HG02943 (cell line): ENCODE measurements around the gene RELB.

Source experiments
- ATAC-seq: cut with Tn5 transposase; IDR thresholded peaks from one replicate; pipeline ENCODE4 v1.9.1; 2021; ENCODE audit warnings: mild to moderate bottlenecking, low read depth, moderate library complexity; ENCODE audit not compliant: unreplicated experiment

Gene RELB

GRCh38 chr19:45050036-45050435 lies 48.8 kb downstream of the RELB start:
- ATAC-seq, result no peak

- no peak for ATAC-seq
Measured at GRCh38 chr19:45051929-45052579, 50.8 kb downstream of the RELB start.

GRCh38 chr19:45056831-45057230 lies 55.6 kb downstream of the RELB start:
- ATAC-seq, result no peak

GRCh38 chr19:45057444-45057843 lies 56.2 kb downstream of the RELB start:
- no peak for ATAC-seq

GRCh38 chr19:45058622-45059159 lies 57.4 kb downstream of the RELB start:
- no peak for ATAC-seq

- ATAC-seq, result no peak
Measured at GRCh38 chr19:45059258-45059965, 58.1 kb downstream of the RELB start.

GRCh38 chr19:45061965-45062364 lies 60.7 kb downstream of the RELB start:
- ATAC-seq, result no peak

GRCh38 chr19:45063851-45064801 lies 62.9 kb downstream of the RELB start:
- ATAC-seq, result no peak

- ATAC-seq, result no peak
Measured at GRCh38 chr19:45066921-45067661, 65.8 kb downstream of the RELB start.

- ATAC-seq, result no peak
Measured at GRCh38 chr19:45068041-45068440, 66.8 kb downstream of the RELB start.

GRCh38 chr19:45069056-45069455 lies 67.8 kb downstream of the RELB start:
- no peak for ATAC-seq

- no peak for ATAC-seq
Measured at GRCh38 chr19:45070214-45070613, 69.0 kb downstream of the RELB start.

- ATAC-seq, result no peak
Measured at GRCh38 chr19:45070861-45071544, 69.7 kb downstream of the RELB start.

GRCh38 chr19:45071545-45071938 lies 70.3 kb downstream of the RELB start:
- no peak for ATAC-seq

GRCh38 chr19:45071969-45072790 lies 70.9 kb downstream of the RELB start:
- no peak for ATAC-seq

- no peak for ATAC-seq
Measured at GRCh38 chr19:45074744-45075300, 73.6 kb downstream of the RELB start.

- ATAC-seq, result peak; percentile 53
Measured at GRCh38 chr19:45075301-45076028, 74.2 kb downstream of the RELB start.
